ENCODE measurements around the gene VSNL1. TPM values are rescaled to one million over a fixed set of nuclear protein-coding genes. Genes with fewer than 3 reads are reported as not detected.

VSNL1 gene
- total and polyA plus RNA-seq, 12 donors, result 7.2 to 51.1 (median 21.2) TPM

DNA sequence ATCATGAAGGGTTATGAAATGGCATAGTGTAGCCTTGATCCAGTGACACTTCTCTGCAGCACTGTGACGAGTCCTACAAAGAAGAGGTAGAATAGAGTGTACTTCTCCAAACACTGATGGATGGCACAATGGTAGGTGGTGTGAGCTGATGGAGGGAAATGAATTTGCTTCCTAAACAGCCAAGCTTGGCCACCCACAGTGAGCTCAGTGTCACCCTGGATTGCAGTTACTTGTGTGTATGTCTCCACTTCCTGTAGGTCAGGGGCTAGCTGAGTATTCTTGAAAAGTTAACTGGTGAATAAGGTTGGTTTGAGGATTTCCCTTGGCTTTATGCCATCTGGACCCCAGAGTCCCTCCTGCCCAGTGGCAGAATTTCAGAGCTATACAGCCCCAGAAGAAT lies 75.9 kb downstream of the VSNL1 start:
- TF ChIP-seq CTCF (IDR thresholded peaks at IDR 0.05) (no peak), POLR2A (IDR thresholded peaks at IDR 0.05) (no peak)
- H3K4me3 ChIP-seq, result no peak overlapping the region
- WGBS, 4 donors, result 67 to 76% (median 73%) methylated on average over 1 of the region's 1 CpG
- no peaks in the 10 kb centered on the region for H3K36me3 ChIP-seq (replicated peaks in 1 of 2)
- intact Hi-C loops (cut with DNase I), result no loop called here
- H3K9me3 ChIP-seq (replicated peaks in 1 of 3), result no peaks in the 10 kb centered on the region
- peak in 1 of 7 donors; percentile 13 for DNase-seq
- peaks cover 0 to 10% of the 10 kb centered on the region in 2 donors for H3K4me1 ChIP-seq (replicated peaks in 1 of 2)
- no peaks in the 10 kb centered on the region for H3K27me3 ChIP-seq
- H3K27ac ChIP-seq, result no peak overlapping the region

GRCh38 chr2:17617516-17617915 lies 77.0 kb downstream of the VSNL1 start:
- Histone ChIP-seq H3K27ac (no peak overlapping the region), H3K4me1 (replicated peaks in 1 of 2) (peaks cover 0 to 10% of the 10 kb centered on the region in 2 donors), H3K9me3 (replicated peaks in 1 of 3) (no peaks in the 10 kb centered on the region), H3K27me3 (no peaks in the 10 kb centered on the region), H3K4me3 (no peak overlapping the region), H3K36me3 (replicated peaks in 1 of 2) (no peaks in the 10 kb centered on the region)
- WGBS, 4 donors, result 78 to 96% (median 90%) methylated on average over 5 of the region's 5 CpGs
- DNase-seq, result peak in 1 of 7 donors; percentile 46
- TF ChIP-seq CTCF (IDR thresholded peaks at IDR 0.05), result no peak
- no peak for TF ChIP-seq POLR2A (IDR thresholded peaks at IDR 0.05)
- intact Hi-C loops (cut with DNase I), result no loop called here

DNA sequence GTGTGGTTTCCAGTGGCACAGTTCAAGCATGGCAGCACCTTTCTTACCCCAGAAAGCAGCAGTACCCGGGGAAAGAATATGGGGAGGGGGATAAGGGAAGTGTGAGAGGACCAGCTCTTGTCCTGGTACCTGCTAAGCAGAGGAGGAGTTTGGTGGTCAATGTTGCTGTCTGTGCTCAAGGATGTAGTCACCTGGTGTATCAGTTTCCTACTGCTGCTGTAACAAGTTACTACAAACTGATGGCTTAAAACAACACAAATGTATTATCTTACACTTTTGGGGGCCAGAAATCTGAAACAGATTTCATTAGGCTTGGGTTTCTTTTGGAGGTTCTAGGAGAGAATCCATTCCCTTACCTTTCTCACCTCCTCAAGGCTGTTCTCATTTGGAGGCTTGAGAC lies 77.5 kb downstream of the VSNL1 start:
- H3K27me3 ChIP-seq, result no peaks in the 10 kb centered on the region
- H3K36me3 ChIP-seq (replicated peaks in 1 of 2), result no peaks in the 10 kb centered on the region
- peaks cover 0 to 10% of the 10 kb centered on the region in 2 donors for H3K4me1 ChIP-seq (replicated peaks in 1 of 2)
- H3K27ac ChIP-seq, result no peak overlapping the region
- DNase-seq, result no peak
- intact Hi-C loops (cut with DNase I), result no loop called here
- no peaks in the 10 kb centered on the region for H3K9me3 ChIP-seq (replicated peaks in 1 of 3)
- no peak overlapping the region for H3K4me3 ChIP-seq
- 0 to 85% (median 66%) methylated on average over 1 of the region's 1 CpG for WGBS, 4 donors
- TF ChIP-seq CTCF (IDR thresholded peaks at IDR 0.05) (no peak), POLR2A (IDR thresholded peaks at IDR 0.05) (no peak)

GRCh38 chr2:17620280-17620679 lies 79.8 kb downstream of the VSNL1 start:
- Histone ChIP-seq H3K9me3 (replicated peaks in 1 of 3) (no peaks in the 10 kb centered on the region), H3K36me3 (replicated peaks in 1 of 2) (no peaks in the 10 kb centered on the region), H3K27ac (no peak overlapping the region), H3K4me1 (replicated peaks in 1 of 2) (peaks cover 0 to 10% of the 10 kb centered on the region in 2 donors), H3K4me3 (no peak overlapping the region), H3K27me3 (no peaks in the 10 kb centered on the region)
- TF ChIP-seq POLR2A (IDR thresholded peaks at IDR 0.05), result no peak
- no peak for TF ChIP-seq CTCF (IDR thresholded peaks at IDR 0.05)
- intact Hi-C loops (cut with DNase I), result no loop called here
- 40 to 62% (median 45%) methylated on average over 2 to 6 of the region's 6 CpGs for WGBS, 4 donors
- peak in 5 of 7 donors; percentile 40 to 65 (median 55) for DNase-seq
